Measurements from ENCODE around the gene CDK2.

CDK2 gene

DNA sequence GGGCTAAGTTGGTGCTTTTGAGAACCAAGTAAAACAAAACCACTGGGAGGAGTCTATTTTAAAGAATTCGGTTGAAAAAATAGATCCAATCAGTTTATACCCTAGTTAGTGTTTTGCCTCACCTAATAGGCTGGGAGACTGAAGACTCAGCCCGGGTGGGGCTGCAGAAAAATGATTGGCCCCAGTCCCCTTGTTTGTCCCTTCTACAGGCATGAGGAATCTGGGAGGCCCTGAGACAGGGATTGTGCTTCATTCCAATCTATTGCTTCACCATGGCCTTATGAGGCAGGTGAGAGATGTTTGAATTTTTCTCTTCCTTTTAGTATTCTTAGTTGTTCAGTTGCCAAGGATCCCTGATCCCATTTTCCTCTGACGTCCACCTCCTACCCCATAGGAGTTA, 5.4 kb downstream of the CDK2 start:
- TF ChIP-seq, protein P1, sequence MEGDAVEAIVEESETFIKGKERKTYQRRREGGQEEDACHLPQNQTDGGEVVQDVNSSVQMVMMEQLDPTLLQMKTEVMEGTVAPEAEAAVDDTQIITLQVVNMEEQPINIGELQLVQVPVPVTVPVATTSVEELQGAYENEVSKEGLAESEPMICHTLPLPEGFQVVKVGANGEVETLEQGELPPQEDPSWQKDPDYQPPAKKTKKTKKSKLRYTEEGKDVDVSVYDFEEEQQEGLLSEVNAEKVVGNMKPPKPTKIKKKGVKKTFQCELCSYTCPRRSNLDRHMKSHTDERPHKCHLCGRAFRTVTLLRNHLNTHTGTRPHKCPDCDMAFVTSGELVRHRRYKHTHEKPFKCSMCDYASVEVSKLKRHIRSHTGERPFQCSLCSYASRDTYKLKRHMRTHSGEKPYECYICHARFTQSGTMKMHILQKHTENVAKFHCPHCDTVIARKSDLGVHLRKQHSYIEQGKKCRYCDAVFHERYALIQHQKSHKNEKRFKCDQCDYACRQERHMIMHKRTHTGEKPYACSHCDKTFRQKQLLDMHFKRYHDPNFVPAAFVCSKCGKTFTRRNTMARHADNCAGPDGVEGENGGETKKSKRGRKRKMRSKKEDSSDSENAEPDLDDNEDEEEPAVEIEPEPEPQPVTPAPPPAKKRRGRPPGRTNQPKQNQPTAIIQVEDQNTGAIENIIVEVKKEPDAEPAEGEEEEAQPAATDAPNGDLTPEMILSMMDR (IDR thresholded peaks at IDR 0.05; ENCODE audit: control insufficient read depth, extremely low read depth, insufficient read depth), result no peak
- DNase-seq (ENCODE audit: low read depth), result no peak
- H3K4me3 ChIP-seq (ENCODE audit: low read depth, low read length), result peak overlapping the region; percentile 73

DNA sequence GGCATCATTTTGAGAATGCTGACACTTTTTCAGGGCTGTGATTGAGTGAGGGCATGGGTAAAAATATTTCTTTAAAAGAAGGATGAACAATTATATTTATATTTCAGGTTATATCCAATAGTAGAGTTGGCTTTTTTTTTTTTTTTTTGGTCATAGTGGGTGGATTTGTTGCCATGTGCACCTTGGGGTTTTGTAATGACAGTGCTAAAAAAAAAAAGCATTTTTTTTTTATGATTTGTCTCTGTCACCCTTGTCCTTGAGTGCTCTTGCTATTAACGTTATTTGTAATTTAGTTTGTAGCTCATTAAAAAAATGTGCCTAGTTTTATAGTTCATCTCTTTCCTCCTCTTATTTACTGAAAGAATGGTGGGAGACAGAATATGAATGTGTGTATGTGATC, 5.8 kb downstream of the CDK2 start:
- H3K4me3 ChIP-seq (ENCODE audit: low read depth, low read length), result peak overlapping the region; percentile 73
- no peak for DNase-seq (ENCODE audit: low read depth)
- TF ChIP-seq, protein P1 (IDR thresholded peaks at IDR 0.05; ENCODE audit: control insufficient read depth, extremely low read depth, insufficient read depth), result no peak

DNA sequence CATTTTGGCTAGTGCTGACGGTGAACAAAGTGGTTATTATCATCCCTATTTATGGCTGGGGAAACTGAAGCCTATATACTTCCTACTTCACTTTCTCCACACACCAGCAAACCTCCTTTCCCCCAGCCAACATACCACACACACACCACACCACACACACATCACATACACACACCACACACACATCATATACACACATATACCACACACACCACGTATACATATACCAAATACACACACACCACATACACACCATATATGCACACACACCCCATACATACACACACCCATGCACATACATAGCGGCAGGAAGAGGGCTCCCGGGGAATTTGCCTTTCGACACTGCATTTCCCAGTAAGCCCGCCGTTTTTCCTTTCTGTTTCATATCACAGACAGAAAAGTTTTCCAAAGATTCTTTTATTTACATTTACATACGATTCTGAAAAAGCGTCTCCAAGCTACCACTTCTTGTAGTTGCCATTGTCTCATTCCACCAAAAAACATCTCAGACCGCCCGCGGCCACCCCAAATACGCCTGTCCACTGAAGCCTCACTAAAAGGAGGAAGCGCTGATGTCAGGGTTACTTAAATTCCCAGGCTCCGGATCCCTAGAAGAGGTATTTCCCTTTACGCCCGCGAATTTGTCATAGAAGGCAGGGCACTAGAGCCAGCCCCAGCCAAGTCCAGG, 6.4 kb downstream of the CDK2 start:
- DNase-seq (ENCODE audit: low read depth), result no peak
- H3K4me3 ChIP-seq (ENCODE audit: low read depth, low read length), result peak overlapping the region; percentile 73
- TF ChIP-seq, protein P1 (IDR thresholded peaks at IDR 0.05; ENCODE audit: control insufficient read depth, extremely low read depth, insufficient read depth), result no peak

DNA sequence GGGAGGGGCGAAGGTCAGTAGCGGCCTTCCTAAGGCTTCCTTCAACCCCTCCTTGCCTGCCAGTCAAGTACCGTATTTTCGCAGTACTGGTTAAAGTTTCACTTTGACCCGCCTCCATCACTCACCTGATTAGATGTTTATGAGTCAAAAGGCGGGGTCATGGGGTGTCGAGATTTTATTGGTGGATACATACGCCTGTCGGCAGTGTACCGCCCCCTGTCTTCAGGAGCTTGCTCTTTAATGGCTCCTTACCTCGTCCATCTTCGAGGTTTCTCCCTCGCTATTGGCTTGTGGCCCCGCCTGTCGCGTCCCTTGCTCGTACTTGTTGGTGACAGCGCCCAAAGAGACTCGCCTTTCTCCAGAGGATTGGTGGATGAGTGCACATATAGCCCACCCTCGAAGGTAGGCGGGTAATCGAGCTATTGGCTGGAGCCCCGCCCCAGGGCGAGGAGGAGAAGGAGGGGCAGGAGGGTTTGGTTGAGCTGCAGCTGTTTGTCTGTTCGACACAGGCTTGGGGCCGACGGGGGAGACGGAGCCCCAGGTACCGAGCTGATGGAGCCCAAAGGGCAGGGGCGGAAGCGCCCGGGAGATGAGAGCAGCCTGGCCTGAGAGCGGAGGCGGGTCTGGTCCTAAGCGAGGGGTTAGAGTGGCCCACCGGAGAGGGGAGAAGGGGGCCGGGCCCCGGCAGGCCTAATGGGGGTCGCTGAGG, 7.1 kb downstream of the CDK2 start, which contains the start of gene RAB5B:
Gene RAB5B, plus strand, starts transcription at position 480 of the 709 bp plus-strand sequence. CDS start 12,883 bp downstream, outside the sequence.
- TF ChIP-seq, protein P1 (IDR thresholded peaks at IDR 0.05; ENCODE audit: control insufficient read depth, extremely low read depth, insufficient read depth), result no peak
- peak; percentile 100 for DNase-seq (ENCODE audit: low read depth)
- peak within 1 kb of the TSS; percentile 93 for H3K4me3 ChIP-seq (ENCODE audit: low read depth, low read length)

DNA sequence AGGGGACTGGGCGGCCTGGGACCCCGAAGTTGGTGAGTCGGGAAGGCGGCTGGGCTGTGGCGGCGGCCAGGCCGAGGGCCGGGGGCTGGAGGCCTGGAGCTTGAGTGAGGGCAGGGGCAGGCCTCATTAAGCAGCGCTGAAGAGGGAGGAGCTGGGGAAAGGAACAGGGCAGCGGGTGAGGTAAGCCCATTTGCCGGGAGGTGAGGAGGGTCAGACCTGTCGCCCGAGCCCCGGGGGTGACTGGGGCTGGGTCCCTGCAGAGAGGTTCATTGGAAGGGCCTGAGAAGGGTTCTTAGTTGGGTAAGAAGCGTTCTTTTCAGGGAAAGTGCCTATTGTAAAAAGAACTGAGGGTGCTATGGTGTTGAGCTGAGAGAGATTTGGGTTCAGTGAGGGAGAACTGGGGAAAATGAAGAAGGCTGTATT, 7.7 kb downstream of the CDK2 start:
- no peak for DNase-seq (ENCODE audit: low read depth)
- TF ChIP-seq, protein P1 (IDR thresholded peaks at IDR 0.05; ENCODE audit: control insufficient read depth, extremely low read depth, insufficient read depth), result no peak
- peak overlapping the region; percentile 93 for H3K4me3 ChIP-seq (ENCODE audit: low read depth, low read length)

DNA sequence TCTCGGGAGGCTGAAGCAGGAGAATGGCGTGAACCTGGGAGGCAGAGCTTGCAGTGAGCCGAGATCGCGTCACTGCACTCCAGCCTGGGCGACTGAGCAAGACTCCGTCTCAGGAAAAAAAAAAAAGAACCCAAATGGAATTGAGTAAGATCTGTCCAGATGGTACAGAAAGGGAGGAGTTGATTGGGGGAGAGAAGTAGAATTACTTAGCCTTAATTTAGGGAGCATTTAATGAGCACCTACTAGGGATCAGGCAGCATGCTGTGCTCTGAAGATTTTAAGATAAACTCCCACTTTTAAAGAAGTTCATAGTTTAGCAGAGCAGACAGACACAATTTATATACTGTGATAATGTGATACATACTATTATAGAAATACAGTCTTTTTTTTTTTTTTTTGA, 11.8 kb downstream of the CDK2 start:
- no peak for DNase-seq (ENCODE audit: low read depth)
- H3K4me3 ChIP-seq (ENCODE audit: low read depth, low read length), result no peak overlapping the region
- TF ChIP-seq, protein P1 (IDR thresholded peaks at IDR 0.05; ENCODE audit: control insufficient read depth, extremely low read depth, insufficient read depth), result no peak
